ENCODE measurements around the gene APOBR. TPM values are rescaled to one million over a fixed set of nuclear protein-coding genes. Genes with fewer than 3 reads are reported as not detected.

The APOBR gene
- total and polyA plus RNA-seq, 2 of the 13 experiments (the other 11 are each of a cell fraction or from before 2014, with no cell fraction given): 0.03 TPM; not detected in 1

DNA sequence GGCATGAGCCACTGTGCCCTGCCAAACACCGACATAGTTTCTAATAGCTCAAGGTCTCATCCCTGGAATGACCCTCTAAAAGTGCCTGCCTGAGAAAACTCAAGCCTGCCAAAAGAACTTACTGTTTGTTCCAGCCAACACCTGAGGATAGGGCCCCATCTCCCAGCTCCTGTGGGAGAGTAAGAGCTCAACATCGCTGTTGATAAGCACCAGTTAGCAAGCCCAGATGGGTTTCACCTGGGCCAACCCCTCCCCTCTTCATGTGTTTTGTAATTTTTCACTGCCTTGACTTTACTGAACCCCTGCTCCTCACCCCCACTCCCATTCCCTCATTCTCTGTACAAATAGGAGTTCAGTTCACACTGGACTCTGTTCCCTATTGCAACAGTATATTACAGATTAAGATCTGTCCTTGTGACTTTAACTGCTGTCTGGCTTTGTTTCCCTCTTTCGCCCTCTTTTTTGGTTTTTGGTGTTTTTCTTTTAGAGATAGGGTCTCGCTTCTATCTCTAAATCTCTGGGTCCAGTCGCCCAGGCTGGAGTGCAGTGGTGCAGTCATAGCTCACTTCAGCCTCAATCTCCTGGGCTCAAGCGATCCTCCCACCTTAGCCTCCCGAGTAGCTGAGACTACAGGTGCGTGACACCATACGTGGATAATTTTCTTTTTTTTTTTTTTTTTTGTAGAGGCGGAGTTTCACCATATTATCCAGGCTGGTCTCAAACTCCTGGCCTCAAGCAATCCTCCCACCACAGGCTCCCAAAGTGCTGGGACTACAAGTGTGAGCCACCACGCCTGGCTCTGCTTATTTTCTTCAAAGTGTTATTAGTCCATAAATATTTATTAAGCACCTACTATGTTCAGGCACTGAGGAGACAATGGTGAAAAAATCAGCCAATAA lies 32.0 kb downstream of the APOBR start (continued):
- TF ChIP-seq HINFP (CRISPR knock-in tag; IDR thresholded peaks at IDR 0.05; ENCODE audit: low read depth) (no peak), ARID5B (CRISPR knock-in tag; IDR thresholded peaks at IDR 0.05) (peak; percentile 96), JUNB (CRISPR knock-in tag; IDR thresholded peaks at IDR 0.05; ENCODE audit: borderline replicate concordance) (peak; percentile 62; the same call in 1 of the 2 replicates), EHMT2 (IDR thresholded peaks at IDR 0.05; ENCODE audit: borderline replicate concordance, low read depth, low read length) (peak; percentile 79; the same call in 1 of the 2 replicates), ZNF34 (CRISPR knock-in tag; IDR thresholded peaks at IDR 0.05; ENCODE audit: borderline replicate concordance) (peak; percentile 82; the same call in 1 of the 2 replicates), CBFB (CRISPR knock-in tag; IDR thresholded peaks at IDR 0.05) (peak; percentile 61; the same call in 1 of the 2 replicates), MAFK (conservative IDR thresholded peaks at IDR 0.05 in 1 of 2, IDR thresholded peaks at IDR 0.05 in 1 of 2; ENCODE audit: low read length in 2 of 2) (no peak), ARID2 (CRISPR knock-in tag; IDR thresholded peaks at IDR 0.05; ENCODE audit: borderline replicate concordance) (peak; percentile 86; the same call in 1 of the 2 replicates), TOE1 (CRISPR knock-in tag; IDR thresholded peaks at IDR 0.05) (peak; percentile 77), TEF (CRISPR knock-in tag; IDR thresholded peaks at IDR 0.05) (no peak), ZFP41 (CRISPR knock-in tag; IDR thresholded peaks at IDR 0.05; ENCODE audit: borderline replicate concordance) (0 out of 2 replicates have a peak, but pooled peaks have one; percentile 23)
- TF ChIP-seq, protein P1, sequence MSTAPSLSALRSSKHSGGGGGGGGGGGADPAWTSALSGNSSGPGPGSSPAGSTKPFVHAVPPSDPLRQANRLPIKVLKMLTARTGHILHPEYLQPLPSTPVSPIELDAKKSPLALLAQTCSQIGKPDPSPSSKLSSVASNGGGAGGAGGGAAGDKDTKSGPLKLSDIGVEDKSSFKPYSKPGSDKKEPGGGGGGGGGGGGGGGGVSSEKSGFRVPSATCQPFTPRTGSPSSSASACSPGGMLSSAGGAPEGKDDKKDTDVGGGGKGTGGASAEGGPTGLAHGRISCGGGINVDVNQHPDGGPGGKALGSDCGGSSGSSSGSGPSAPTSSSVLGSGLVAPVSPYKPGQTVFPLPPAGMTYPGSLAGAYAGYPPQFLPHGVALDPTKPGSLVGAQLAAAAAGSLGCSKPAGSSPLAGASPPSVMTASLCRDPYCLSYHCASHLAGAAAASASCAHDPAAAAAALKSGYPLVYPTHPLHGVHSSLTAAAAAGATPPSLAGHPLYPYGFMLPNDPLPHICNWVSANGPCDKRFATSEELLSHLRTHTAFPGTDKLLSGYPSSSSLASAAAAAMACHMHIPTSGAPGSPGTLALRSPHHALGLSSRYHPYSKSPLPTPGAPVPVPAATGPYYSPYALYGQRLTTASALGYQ (CRISPR knock-in tag; IDR thresholded peaks at IDR 0.05): peak; percentile 89
- TF ChIP-seq, protein P2, sequence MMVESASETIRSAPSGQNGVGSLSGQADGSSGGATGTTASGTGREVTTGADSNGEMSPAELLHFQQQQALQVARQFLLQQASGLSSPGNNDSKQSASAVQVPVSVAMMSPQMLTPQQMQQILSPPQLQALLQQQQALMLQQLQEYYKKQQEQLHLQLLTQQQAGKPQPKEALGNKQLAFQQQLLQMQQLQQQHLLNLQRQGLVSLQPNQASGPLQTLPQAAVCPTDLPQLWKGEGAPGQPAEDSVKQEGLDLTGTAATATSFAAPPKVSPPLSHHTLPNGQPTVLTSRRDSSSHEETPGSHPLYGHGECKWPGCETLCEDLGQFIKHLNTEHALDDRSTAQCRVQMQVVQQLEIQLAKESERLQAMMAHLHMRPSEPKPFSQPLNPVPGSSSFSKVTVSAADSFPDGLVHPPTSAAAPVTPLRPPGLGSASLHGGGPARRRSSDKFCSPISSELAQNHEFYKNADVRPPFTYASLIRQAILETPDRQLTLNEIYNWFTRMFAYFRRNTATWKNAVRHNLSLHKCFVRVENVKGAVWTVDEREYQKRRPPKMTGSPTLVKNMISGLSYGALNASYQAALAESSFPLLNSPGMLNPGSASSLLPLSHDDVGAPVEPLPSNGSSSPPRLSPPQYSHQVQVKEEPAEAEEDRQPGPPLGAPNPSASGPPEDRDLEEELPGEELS (CRISPR knock-in tag; IDR thresholded peaks at IDR 0.05): peak; percentile 97
- TF ChIP-seq, protein P3, sequence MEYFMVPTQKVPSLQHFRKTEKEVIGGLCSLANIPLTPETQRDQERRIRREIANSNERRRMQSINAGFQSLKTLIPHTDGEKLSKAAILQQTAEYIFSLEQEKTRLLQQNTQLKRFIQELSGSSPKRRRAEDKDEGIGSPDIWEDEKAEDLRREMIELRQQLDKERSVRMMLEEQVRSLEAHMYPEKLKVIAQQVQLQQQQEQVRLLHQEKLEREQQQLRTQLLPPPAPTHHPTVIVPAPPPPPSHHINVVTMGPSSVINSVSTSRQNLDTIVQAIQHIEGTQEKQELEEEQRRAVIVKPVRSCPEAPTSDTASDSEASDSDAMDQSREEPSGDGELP (IDR thresholded peaks at IDR 0.05; ENCODE audit: borderline replicate concordance, low read depth): peak; percentile 92; the same call in 1 of the 2 replicates

All from HepG2 (cell line).